Activated naive CD4-positive, alpha-beta T cell treated with Interleukin-2 at 50 U/mL for 16 hours (primary cell): ENCODE results near the gene DUSP9.
"Not testable (repeated sequence)": the region's sequence is repeated elsewhere in the genome, so short reads cannot be mapped to it uniquely, and the experiment has no call there.

Experiments used
- DNase-seq: peaks from one replicate; pipeline ENCODE4 v3.0.0-alpha.2; 2020

DUSP9 gene

GRCh38 chrX:153646620-153647373, at the start of gene DUSP9:
DUSP9 (plus strand) TSS chrX:153647203; CDS start chrX:153647954, 751 bp downstream.
- peak; percentile 14 for DNase-seq

GRCh38 chrX:153598541-153599191, 48.3 kb upstream of the DUSP9 start, which contains the start of gene CCNQ:
CCNQ (minus strand) TSS chrX:153599139; CDS start chrX:153599073, 66 bp downstream.
- DNase-seq, result peak; percentile 23

- DNase-seq, result peak; percentile 88
These were observed 47.6 kb upstream of the DUSP9 start for GRCh38 chrX:153599192-153600031.

- DNase-seq, result peak; percentile 2
These were observed 47.0 kb upstream of the DUSP9 start for GRCh38 chrX:153600032-153600373.

GRCh38 chrX:153600921-153601320, 46.1 kb upstream of the DUSP9 start:
- no peak for DNase-seq

GRCh38 chrX:153601511-153602110, 45.4 kb upstream of the DUSP9 start:
- no peak for DNase-seq

GRCh38 chrX:153602601-153603000, 44.4 kb upstream of the DUSP9 start:
- DNase-seq, result no peak

GRCh38 chrX:153603131-153603656, 43.8 kb upstream of the DUSP9 start:
- no peak for DNase-seq

- DNase-seq, result not testable (repeated sequence)
These were observed 42.2 kb upstream of the DUSP9 start for GRCh38 chrX:153604666-153605380.

- DNase-seq, result no peak
These were observed 40.5 kb upstream of the DUSP9 start for GRCh38 chrX:153606503-153606902.

- no peak for DNase-seq
These were observed 38.6 kb upstream of the DUSP9 start for GRCh38 chrX:153608376-153608775.

GRCh38 chrX:153608806-153609205, 38.2 kb upstream of the DUSP9 start:
- DNase-seq, result no peak

- DNase-seq, result peak; percentile 80
These were observed 36.8 kb upstream of the DUSP9 start for GRCh38 chrX:153609917-153610835.

- DNase-seq, result no peak
These were observed 36.2 kb upstream of the DUSP9 start for GRCh38 chrX:153610836-153611213.

- no peak for DNase-seq
These were observed 35.5 kb upstream of the DUSP9 start for GRCh38 chrX:153611298-153612095.

GRCh38 chrX:153612413-153612812, 34.6 kb upstream of the DUSP9 start:
- no peak for DNase-seq

GRCh38 chrX:153614818-153615217, 32.2 kb upstream of the DUSP9 start:
- DNase-seq, result no peak

- DNase-seq, result no peak
These were observed 26.4 kb upstream of the DUSP9 start for GRCh38 chrX:153620576-153620975.

GRCh38 chrX:153621949-153622598, 24.9 kb upstream of the DUSP9 start:
- no peak for DNase-seq
